NT2/D1 (cell line): ENCODE results near the gene TTLL11.

ENCODE experiments used
- SUZ12 ChIP-seq: IDR thresholded peaks from 2 replicates; pipeline ENCODE4 v1.6.1; 2011; ENCODE audit not compliant: insufficient read length, insufficient read depth; ENCODE audit errors: extremely low read depth
- YY1 ChIP-seq: IDR thresholded peaks from 2 replicates; pipeline ENCODE4 v1.6.1; 2011; ENCODE audit not compliant: insufficient read length, insufficient read depth

GRCh38 chr9:121955649-121956048 lies 137.5 kb downstream of the TTLL11 start:
- TF ChIP-seq SUZ12 = no peak
- no peak for TF ChIP-seq YY1
